Fibroblast of the aortic adventitia (primary cell): Measurements from ENCODE around the gene ARHGAP9. TPM values are rescaled to one million over a fixed set of nuclear protein-coding genes. Genes with fewer than 3 reads are reported as not detected.
"Not testable (repeated sequence)": the region's sequence is repeated elsewhere in the genome, so short reads cannot be mapped to it uniquely, and the experiment has no call there.

Experiments used
- DNase-seq: peaks from one replicate; pipeline ENCODE4 v3.0.0-alpha.2; 2010; ENCODE audit warnings: low read depth
- H3K4me3 ChIP-seq: 2 replicates; pipeline ENCODE4 v1.5.1; 2011; ENCODE audit warnings: low read depth, mild to moderate bottlenecking, control low read depth, low read length, moderate library complexity
- CTCF ChIP-seq: IDR thresholded peaks from 2 replicates; pipeline ENCODE4 v1.5.1; 2011; ENCODE audit warnings: mild to moderate bottlenecking, low read length, control low read depth, inconsistent platforms; ENCODE audit not compliant: insufficient read depth
- total RNA-seq: library from RNA; depleted of rRNA; stranded (reverse); fragments of >200 nt; gene quantifications from 2 replicates; pipeline ENCODE4 v1.2.3, GENCODE V29; 2012; ENCODE audit warnings: low replicate concordance

Gene ARHGAP9
- total RNA-seq, 1 donor, result 0.18 TPM

GRCh38 chr12:57497223-57498131 lies 17.8 kb upstream of the ARHGAP9 start:
- no peak for TF ChIP-seq CTCF
- H3K4me3 ChIP-seq, result no peak overlapping the region
- no peak for DNase-seq

GRCh38 chr12:57496822-57497221 lies 17.2 kb upstream of the ARHGAP9 start:
- DNase-seq, result no peak
- no peak for TF ChIP-seq CTCF

GRCh38 chr12:57495051-57495701 lies 15.5 kb upstream of the ARHGAP9 start:
- not testable (repeated sequence) for DNase-seq, H3K4me3 ChIP-seq

More at GRCh38 chr12:57496822-57497221, 17.2 kb upstream of the ARHGAP9 start:
- H3K4me3 ChIP-seq, result no peak overlapping the region

GRCh38 chr12:57491393-57492280 lies 12.0 kb upstream of the ARHGAP9 start:
- no peak for DNase-seq
- no peak for TF ChIP-seq CTCF
- H3K4me3 ChIP-seq, result no peak overlapping the region

- DNase-seq, result no peak
- no peak for TF ChIP-seq CTCF
- no peak overlapping the region for H3K4me3 ChIP-seq
These were observed 10.5 kb upstream of the ARHGAP9 start for GRCh38 chr12:57490126-57490525.

- DNase-seq, result no peak
- no peak for TF ChIP-seq CTCF
- peak overlapping the region; percentile 99 for H3K4me3 ChIP-seq
These were observed 9.5 kb upstream of the ARHGAP9 start for GRCh38 chr12:57489157-57489641.
